OCI-LY1 (cell line): ENCODE data around the gene BPIFB4.

Source experiments
- H2AFZ ChIP-seq: fragments of 200-600 bp; sonication (generic), shearing (Covaris generic); 2 replicates; pipeline ENCODE4 v1.6.0; 2014; ENCODE audit warnings: antibody characterized with exemption, mild to moderate bottlenecking, low read length
- H3F3A ChIP-seq: fragments of 200-600 bp; sonication (generic), shearing (Covaris generic); 2 replicates; pipeline ENCODE4 v1.6.0; 2014; ENCODE audit warnings: mild to moderate bottlenecking, antibody characterized with exemption, low read length, moderate library complexity; ENCODE audit not compliant: insufficient read depth
- H3K27ac ChIP-seq: fragments of 200-600 bp; sonication (generic); 2 replicates; pipeline ENCODE4 v1.5.1; 2014; ENCODE audit warnings: low read length, mixed run types, mild to moderate bottlenecking, low read depth; ENCODE audit not compliant: poor library complexity, severe bottlenecking
- H3K27me3 ChIP-seq: fragments of 200-600 bp; sonication (generic); 2 replicates; pipeline ENCODE4 v1.6.0; 2014; ENCODE audit warnings: antibody characterized with exemption, mild to moderate bottlenecking, low read length, moderate library complexity; ENCODE audit not compliant: insufficient read depth
- H3K36me3 ChIP-seq: fragments of 200-600 bp; sonication (generic); 2 replicates; pipeline ENCODE4 v1.6.1; 2014; ENCODE audit warnings: mild to moderate bottlenecking, antibody characterized with exemption, low read length, moderate library complexity, mixed read lengths; ENCODE audit not compliant: insufficient read depth
- H3K4me1 ChIP-seq: fragments of 200-600 bp; sonication (generic); 2 replicates; pipeline ENCODE4 v1.5.1; 2014; ENCODE audit warnings: mild to moderate bottlenecking, low read length, moderate library complexity; ENCODE audit not compliant: insufficient read depth, severe bottlenecking
- H3K4me2 ChIP-seq: fragments of 200-600 bp; sonication (generic), shearing (Covaris generic); 2 replicates; pipeline ENCODE4 v1.6.1; 2014; ENCODE audit warnings: low read length
- H3K4me3 ChIP-seq: fragments of 200-600 bp; sonication (generic); 2 replicates; pipeline ENCODE4 v1.5.1; 2014; ENCODE audit warnings: low read length, low read depth, mild to moderate bottlenecking, mixed read lengths; ENCODE audit not compliant: poor library complexity, severe bottlenecking
- H3K79me2 ChIP-seq: fragments of 200-600 bp; shearing (Covaris generic); 2 replicates; pipeline ENCODE4 v1.6.1; 2016; ENCODE audit warnings: mixed run types, low read length, mixed read lengths; ENCODE audit not compliant: insufficient read depth
- H3K9ac ChIP-seq: fragments of 200-600 bp; sonication (generic), shearing (Covaris generic); 2 replicates; pipeline ENCODE4 v1.6.1; 2014; ENCODE audit warnings: mild to moderate bottlenecking, low read length, mixed read lengths
- H3K9me2 ChIP-seq: fragments of 200-600 bp; sonication (generic), shearing (Covaris generic); 2 replicates; pipeline ENCODE4 v1.6.1; 2014; ENCODE audit warnings: low read depth, mild to moderate bottlenecking, low read length, mixed read lengths
- H3K9me3 ChIP-seq: fragments of 200-600 bp; shearing (Covaris generic); 2 replicates; pipeline ENCODE4 v1.6.1; 2014; ENCODE audit warnings: low read length, mixed read lengths
- H4K20me1 ChIP-seq: fragments of 200-600 bp; sonication (generic), shearing (Covaris generic); 2 replicates; pipeline ENCODE4 v1.6.0; 2016; ENCODE audit warnings: mild to moderate bottlenecking, low read length; ENCODE audit not compliant: insufficient read depth
- EZH2 ChIP-seq: fragments of 200-600 bp; sonication (generic), shearing (Covaris generic); IDR thresholded peaks from 2 replicates; pipeline ENCODE4 v1.8.0; 2017; ENCODE audit warnings: borderline replicate concordance, mixed run types, mild to moderate bottlenecking, antibody characterized with exemption, low read length, moderate library complexity, mixed read lengths
- TF ChIP-seq, protein P1 (sequence below): fragments of 200-600 bp; sonication (generic), shearing (Covaris generic); IDR thresholded peaks from 2 replicates; pipeline ENCODE4 v1.5.1; 2017; ENCODE audit warnings: mild to moderate bottlenecking, antibody characterized with exemption, low read length, moderate library complexity, mixed read lengths

The BPIFB4 gene

DNA sequence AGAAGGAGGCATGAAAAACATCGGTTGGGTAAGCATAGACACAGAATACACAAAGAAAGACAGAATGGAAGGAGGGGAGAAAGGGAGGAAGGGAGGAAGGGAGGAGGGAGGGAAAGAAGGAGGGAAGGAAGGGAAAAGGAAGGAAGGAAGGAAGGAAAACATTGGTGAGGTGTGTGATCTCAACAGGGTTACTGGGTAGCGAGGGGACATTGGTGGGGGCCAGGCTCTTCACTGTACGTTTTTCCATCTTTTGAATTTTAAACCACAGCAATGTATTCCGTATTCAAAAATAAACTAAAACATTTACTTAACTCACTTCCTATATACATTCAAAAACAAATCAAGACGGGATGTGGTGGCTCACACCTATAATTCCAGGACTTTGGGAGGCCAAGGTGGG lies 67.9 kb downstream of the BPIFB4 start:
- no peaks in the 10 kb centered on the region for H3K4me1 ChIP-seq
- no peak overlapping the region for H3K27ac ChIP-seq
- no peaks in the 10 kb centered on the region for H3K9me2 ChIP-seq
- H3K4me3 ChIP-seq: no peak overlapping the region
- no peak for TF ChIP-seq EZH2
- TF ChIP-seq, protein P1, sequence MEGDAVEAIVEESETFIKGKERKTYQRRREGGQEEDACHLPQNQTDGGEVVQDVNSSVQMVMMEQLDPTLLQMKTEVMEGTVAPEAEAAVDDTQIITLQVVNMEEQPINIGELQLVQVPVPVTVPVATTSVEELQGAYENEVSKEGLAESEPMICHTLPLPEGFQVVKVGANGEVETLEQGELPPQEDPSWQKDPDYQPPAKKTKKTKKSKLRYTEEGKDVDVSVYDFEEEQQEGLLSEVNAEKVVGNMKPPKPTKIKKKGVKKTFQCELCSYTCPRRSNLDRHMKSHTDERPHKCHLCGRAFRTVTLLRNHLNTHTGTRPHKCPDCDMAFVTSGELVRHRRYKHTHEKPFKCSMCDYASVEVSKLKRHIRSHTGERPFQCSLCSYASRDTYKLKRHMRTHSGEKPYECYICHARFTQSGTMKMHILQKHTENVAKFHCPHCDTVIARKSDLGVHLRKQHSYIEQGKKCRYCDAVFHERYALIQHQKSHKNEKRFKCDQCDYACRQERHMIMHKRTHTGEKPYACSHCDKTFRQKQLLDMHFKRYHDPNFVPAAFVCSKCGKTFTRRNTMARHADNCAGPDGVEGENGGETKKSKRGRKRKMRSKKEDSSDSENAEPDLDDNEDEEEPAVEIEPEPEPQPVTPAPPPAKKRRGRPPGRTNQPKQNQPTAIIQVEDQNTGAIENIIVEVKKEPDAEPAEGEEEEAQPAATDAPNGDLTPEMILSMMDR: no peak
- H3K9ac ChIP-seq: no peak overlapping the region
- H3F3A ChIP-seq: no peaks in the 10 kb centered on the region
- no peak overlapping the region for H2AFZ ChIP-seq
- H3K27me3 ChIP-seq: no peaks in the 10 kb centered on the region
- no peaks in the 10 kb centered on the region for H3K79me2 ChIP-seq
- H3K36me3 ChIP-seq: no peaks in the 10 kb centered on the region
- H3K9me3 ChIP-seq: no peaks in the 10 kb centered on the region
- H3K4me2 ChIP-seq: no peak overlapping the region
- H4K20me1 ChIP-seq: no peaks in the 10 kb centered on the region

DNA sequence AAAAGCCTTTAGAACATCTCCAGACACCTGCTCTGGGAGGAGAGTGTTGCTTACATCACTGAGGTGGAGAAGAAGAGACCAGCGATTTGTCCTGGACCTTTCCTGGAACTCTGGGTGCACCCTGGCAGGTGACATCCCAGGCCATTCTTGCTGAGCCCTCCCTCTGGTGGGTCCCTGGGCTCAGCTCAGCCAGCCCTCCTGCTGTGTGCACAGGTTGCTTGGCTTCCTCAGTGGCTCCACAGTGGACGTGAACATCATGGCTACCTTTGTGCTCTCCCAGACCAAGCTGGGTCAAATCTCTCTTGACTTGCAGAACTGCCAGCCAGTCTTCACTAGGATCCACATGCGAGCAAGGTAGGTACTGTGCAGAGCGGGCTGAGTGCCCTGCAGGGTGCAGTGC lies 68.6 kb downstream of the BPIFB4 start:
- no peak for TF ChIP-seq EZH2
- TF ChIP-seq, protein P1: no peak
- no peaks in the 10 kb centered on the region for H3K27me3 ChIP-seq

DNA sequence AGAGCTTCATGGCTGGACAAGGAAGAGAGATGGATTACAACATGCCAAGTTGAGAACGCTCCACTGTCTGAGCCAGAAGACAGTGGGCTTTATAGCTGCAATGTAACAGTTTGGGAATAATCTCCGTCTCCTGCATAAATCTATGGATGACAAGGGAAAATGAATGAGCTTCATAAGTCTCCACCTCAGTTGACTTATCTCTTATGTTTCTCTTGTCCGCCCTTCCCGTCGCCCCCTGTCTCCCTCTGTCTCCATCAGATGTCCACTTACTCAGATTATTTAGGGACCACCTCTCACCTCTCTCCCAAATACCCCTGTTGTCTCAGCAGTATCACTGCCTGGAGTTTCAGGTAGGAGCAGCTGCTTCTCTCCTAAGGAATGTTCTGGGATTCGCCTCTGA lies 74.8 kb downstream of the BPIFB4 start:
- Histone ChIP-seq H3K27me3 (no peaks in the 10 kb centered on the region), H3K9me3 (no peaks in the 10 kb centered on the region), H2AFZ (no peak overlapping the region), H3K4me1 (no peaks in the 10 kb centered on the region), H3K4me2 (no peak overlapping the region), H3F3A (no peaks in the 10 kb centered on the region), H4K20me1 (no peaks in the 10 kb centered on the region), H3K79me2 (no peaks in the 10 kb centered on the region), H3K4me3 (no peak overlapping the region), H3K27ac (no peak overlapping the region), H3K9me2 (no peaks in the 10 kb centered on the region), H3K36me3 (no peaks in the 10 kb centered on the region), H3K9ac (no peak overlapping the region)
- TF ChIP-seq EZH2: no peak
- TF ChIP-seq, protein P1: no peak

More for the DNA sequence above, 68.6 kb downstream of the BPIFB4 start:
- H3K36me3 ChIP-seq: no peaks in the 10 kb centered on the region
- H3K9me3 ChIP-seq: no peaks in the 10 kb centered on the region
- H3K27ac ChIP-seq: no peak overlapping the region
- H3K9ac ChIP-seq: no peak overlapping the region
- H2AFZ ChIP-seq: no peak overlapping the region
- no peaks in the 10 kb centered on the region for H3F3A ChIP-seq
- H3K4me2 ChIP-seq: no peak overlapping the region
- H3K79me2 ChIP-seq: no peaks in the 10 kb centered on the region
- H4K20me1 ChIP-seq: no peaks in the 10 kb centered on the region
- H3K4me1 ChIP-seq: no peaks in the 10 kb centered on the region
- no peak overlapping the region for H3K4me3 ChIP-seq
- H3K9me2 ChIP-seq: no peaks in the 10 kb centered on the region
